PC-3 (cell line): ENCODE results near the gene FLT1. TPM values are rescaled to one million over a fixed set of nuclear protein-coding genes. Genes with fewer than 3 reads are reported as not detected.
A peak's percentile ranks its signal among the peaks of the same experiment; 100 is the strongest.

Experiments used
- ATAC-seq: fragments of 200-7000 bp; cut with Tn5 transposase; 2 replicates; pipeline ENCODE4 v1.9.1; 2020; ENCODE audit warnings: mild to moderate bottlenecking, moderate library complexity
- BruUV-seq: library from RNA; stranded (reverse); fragments of 400-500 nt; replicated peaks from 2 replicates; lab custom pipeline; 2021; lab: Mats Ljungman, UMichigan
- CTCF ChIA-PET: fragments of 300-600 bp; sonication (Branson Sonifier 250); formaldehyde crosslinking; loops from one replicate; lab custom pipeline; 2022; ENCODE audit warnings: antibody characterized with exemption; lab: Charles Lee
- POLR2A ChIA-PET: fragments of 300-600 bp; sonication (Branson Sonifier 250); formaldehyde crosslinking; loops from one replicate; lab custom pipeline; 2022; ENCODE audit warnings: antibody characterized with exemption; ENCODE audit not compliant: unreplicated experiment; lab: Charles Lee
- DNase-seq: peaks from one replicate; pipeline ENCODE4 v3.0.0-alpha.2; 2015
- H2AFZ ChIP-seq: fragments of 300-600 bp; sonication (generic); 2 replicates; pipeline ENCODE4 v1.6.0; 2016; ENCODE audit warnings: antibody characterized with exemption, low read length
- H3F3A ChIP-seq: fragments of 300-600 bp; sonication (generic); one replicate; pipeline ENCODE4 v1.6.0; 2017; ENCODE audit warnings: antibody characterized with exemption, low read length, control low read depth, mild to moderate bottlenecking; ENCODE audit not compliant: unreplicated experiment
- H3K27ac ChIP-seq: fragments of 300-600 bp; sonication (generic); 2 replicates; pipeline ENCODE4 v1.5.1; 2016; ENCODE audit warnings: mild to moderate bottlenecking, low read length
- H3K27me3 ChIP-seq: fragments of 300-600 bp; sonication (generic); 2 replicates; pipeline ENCODE4 v1.6.1; 2016; ENCODE audit warnings: low read length, mixed read lengths
- H3K36me3 ChIP-seq: fragments of 300-600 bp; sonication (generic); 2 replicates; pipeline ENCODE4 v1.6.1; 2016; ENCODE audit warnings: low read depth, mixed run types, low read length, mixed read lengths
- H3K4me1 ChIP-seq: fragments of 300-600 bp; sonication (generic); 2 replicates; pipeline ENCODE4 v1.5.1; 2016; ENCODE audit warnings: low read length; ENCODE audit not compliant: insufficient read depth
- H3K4me2 ChIP-seq: fragments of 300-600 bp; sonication (generic); 2 replicates; pipeline ENCODE4 v1.6.0; 2016; ENCODE audit warnings: low read length
- H3K4me3 ChIP-seq: fragments of 300-600 bp; sonication (generic); 2 replicates; pipeline ENCODE4 v1.5.1; 2016; ENCODE audit warnings: mild to moderate bottlenecking, low read length, mixed read lengths
- H3K79me2 ChIP-seq: fragments of 300-600 bp; sonication (generic); 2 replicates; pipeline ENCODE4 v1.6.1; 2017; ENCODE audit warnings: low read length, mixed read lengths
- H3K9ac ChIP-seq: fragments of 300-600 bp; sonication (generic); 2 replicates; pipeline ENCODE4 v1.6.0; 2016; ENCODE audit warnings: mild to moderate bottlenecking, low read length
- H3K9me2 ChIP-seq: fragments of 300-600 bp; sonication (generic); replicated peaks from 2 replicates; pipeline ENCODE4 v1.6.1; 2016; ENCODE audit warnings: mixed run types, low read length, mixed read lengths
- H3K9me3 ChIP-seq: fragments of 300-600 bp; sonication (generic); 2 replicates; pipeline ENCODE4 v1.6.1; 2016; ENCODE audit warnings: low read length, mixed read lengths
- H4K20me1 ChIP-seq: fragments of 300-600 bp; sonication (generic); 2 replicates; pipeline ENCODE4 v1.6.1; 2016; ENCODE audit warnings: low read length, mixed read lengths
- EZH2 ChIP-seq: fragments of 300-600 bp; sonication (generic); IDR thresholded peaks from one replicate; pipeline ENCODE4 v1.6.1; 2017; ENCODE audit warnings: antibody characterized with exemption, mild to moderate bottlenecking, low read length; ENCODE audit not compliant: unreplicated experiment
- EZH2phosphoT487 ChIP-seq: fragments of 300-600 bp; sonication (generic); IDR thresholded peaks from 2 replicates; pipeline ENCODE4 v1.6.1; 2018; ENCODE audit warnings: mild to moderate bottlenecking, antibody characterized with exemption, low read length, borderline replicate concordance
- intact Hi-C: fragments of 100-400 bp; cut with micrococcal nuclease; formaldehyde crosslinking; loops from 2 replicates; pipeline ENCODE4 v1.9.0; 2023
- total RNA-seq: library from RNA; depleted of rRNA; stranded (reverse); fragments of >200 nt; gene quantifications from 2 replicates; pipeline ENCODE4 v1.2.3, GENCODE V29; 2014
- TF ChIP-seq, protein P1 (sequence below): fragments of 300-600 bp; sonication (generic); conservative IDR thresholded peaks from 2 replicates; pipeline ENCODE4 v1.5.1; 2017; ENCODE audit warnings: antibody characterized with exemption, low read depth, mild to moderate bottlenecking, low read length

FLT1 gene
- total RNA-seq, 1 experiment from 2014 or later = 1.2 TPM

DNA sequence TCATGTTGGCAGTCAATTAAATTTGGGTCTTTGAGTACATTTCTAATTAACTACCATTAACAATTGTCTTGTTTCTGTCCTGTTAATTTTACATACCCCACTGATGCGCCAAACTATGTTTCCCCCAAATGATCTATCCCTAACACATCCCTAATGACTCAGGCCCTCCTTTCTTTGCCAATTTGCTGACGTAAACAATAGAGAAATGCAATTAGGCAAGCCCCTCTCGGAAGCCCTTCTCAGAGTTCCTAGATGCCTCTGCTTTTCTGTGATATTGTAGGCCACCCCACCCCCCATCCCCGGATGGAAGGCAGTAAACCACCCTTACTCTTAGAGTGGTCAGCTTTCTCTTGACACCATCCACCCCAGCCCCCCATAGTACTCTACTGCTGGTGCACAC is 74.2 kb downstream of the FLT1 start:
- BruUV-seq = no TSS peak
- Histone ChIP-seq H3F3A (no peaks in the 10 kb centered on the region), H3K27me3 (peaks cover 83% of the 10 kb centered on the region), H3K4me2 (no peak overlapping the region), H2AFZ (no peak overlapping the region), H4K20me1 (no peaks in the 10 kb centered on the region), H3K4me1 (no peaks in the 10 kb centered on the region), H3K4me3 (no peak overlapping the region), H3K9me3 (no peaks in the 10 kb centered on the region), H3K27ac (no peak overlapping the region), H3K36me3 (no peaks in the 10 kb centered on the region), H3K79me2 (no peaks in the 10 kb centered on the region), H3K9ac (no peak overlapping the region), H3K9me2 (no peaks in the 10 kb centered on the region)
- no peak for ATAC-seq
- TF ChIP-seq, protein P1, sequence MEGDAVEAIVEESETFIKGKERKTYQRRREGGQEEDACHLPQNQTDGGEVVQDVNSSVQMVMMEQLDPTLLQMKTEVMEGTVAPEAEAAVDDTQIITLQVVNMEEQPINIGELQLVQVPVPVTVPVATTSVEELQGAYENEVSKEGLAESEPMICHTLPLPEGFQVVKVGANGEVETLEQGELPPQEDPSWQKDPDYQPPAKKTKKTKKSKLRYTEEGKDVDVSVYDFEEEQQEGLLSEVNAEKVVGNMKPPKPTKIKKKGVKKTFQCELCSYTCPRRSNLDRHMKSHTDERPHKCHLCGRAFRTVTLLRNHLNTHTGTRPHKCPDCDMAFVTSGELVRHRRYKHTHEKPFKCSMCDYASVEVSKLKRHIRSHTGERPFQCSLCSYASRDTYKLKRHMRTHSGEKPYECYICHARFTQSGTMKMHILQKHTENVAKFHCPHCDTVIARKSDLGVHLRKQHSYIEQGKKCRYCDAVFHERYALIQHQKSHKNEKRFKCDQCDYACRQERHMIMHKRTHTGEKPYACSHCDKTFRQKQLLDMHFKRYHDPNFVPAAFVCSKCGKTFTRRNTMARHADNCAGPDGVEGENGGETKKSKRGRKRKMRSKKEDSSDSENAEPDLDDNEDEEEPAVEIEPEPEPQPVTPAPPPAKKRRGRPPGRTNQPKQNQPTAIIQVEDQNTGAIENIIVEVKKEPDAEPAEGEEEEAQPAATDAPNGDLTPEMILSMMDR = no peak
- TF ChIP-seq EZH2 (no peak), EZH2phosphoT487 (no peak)
- ChIA-PET CTCF (no interaction called here), POLR2A (no interaction called here)
- no peak for DNase-seq
- intact Hi-C loops = no loop called here

DNA sequence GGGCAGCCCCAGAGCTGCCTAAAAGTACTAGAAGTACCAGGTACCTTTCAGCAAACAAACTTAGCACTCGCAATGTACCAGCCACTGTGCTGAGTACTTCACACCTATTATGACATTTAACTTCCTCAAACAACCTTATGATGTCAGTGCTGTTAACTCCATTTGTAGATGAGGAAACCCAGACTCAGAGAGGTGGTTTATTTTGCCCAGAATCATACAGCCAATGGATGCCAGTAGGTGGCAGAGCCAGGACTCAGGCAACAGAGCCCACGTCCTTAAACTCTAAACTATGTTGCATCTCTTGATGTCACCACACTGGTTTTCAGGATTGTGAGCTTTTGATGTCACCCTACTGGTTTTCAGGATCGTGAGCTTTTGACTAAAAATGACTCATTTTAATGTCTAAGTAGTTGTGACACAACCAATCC is 78.9 kb downstream of the FLT1 start:
- Histone ChIP-seq H3K4me2 (no peak overlapping the region), H3K9me3 (no peaks in the 10 kb centered on the region), H3K36me3 (no peaks in the 10 kb centered on the region), H4K20me1 (no peaks in the 10 kb centered on the region), H3K4me1 (no peaks in the 10 kb centered on the region), H3K27me3 (peaks cover 58% of the 10 kb centered on the region), H3K27ac (no peak overlapping the region), H3F3A (no peaks in the 10 kb centered on the region), H3K9me2 (no peaks in the 10 kb centered on the region), H3K79me2 (no peaks in the 10 kb centered on the region), H2AFZ (no peak overlapping the region), H3K9ac (no peak overlapping the region), H3K4me3 (no peak overlapping the region)
- CTCF ChIA-PET = no interaction called here
- TF ChIP-seq EZH2phosphoT487 (no peak), EZH2 (no peak)
- TF ChIP-seq, protein P1 = no peak
- POLR2A ChIA-PET = no interaction called here
- ATAC-seq = no peak
- no TSS peak for BruUV-seq
- peak; percentile 3 for DNase-seq
- intact Hi-C loops = no loop called here

DNA sequence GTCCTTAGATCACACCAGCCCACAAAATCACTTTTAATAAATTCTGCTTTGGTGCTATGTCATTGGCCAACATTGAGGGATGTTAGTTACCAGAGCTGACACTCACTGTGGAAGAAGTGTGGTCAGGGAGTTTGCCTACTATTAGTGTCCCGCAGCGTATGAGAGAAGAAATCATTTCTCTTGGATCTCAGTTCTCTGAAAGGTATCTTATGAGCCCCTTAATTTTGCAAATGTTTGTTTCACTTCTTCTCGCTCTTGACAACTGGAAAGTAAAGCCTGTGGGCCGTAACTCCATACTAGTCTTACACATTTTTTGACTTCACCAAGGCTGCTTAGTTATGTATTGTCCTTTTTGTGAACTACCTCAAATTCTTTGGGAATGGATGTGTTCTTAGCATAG is 80.9 kb downstream of the FLT1 start:
- Histone ChIP-seq H4K20me1 (no peaks in the 10 kb centered on the region), H3K9me2 (no peaks in the 10 kb centered on the region), H3K9me3 (no peaks in the 10 kb centered on the region), H3F3A (no peaks in the 10 kb centered on the region), H3K36me3 (no peaks in the 10 kb centered on the region), H2AFZ (no peak overlapping the region), H3K9ac (no peak overlapping the region), H3K4me3 (no peak overlapping the region), H3K4me1 (no peaks in the 10 kb centered on the region), H3K27ac (no peak overlapping the region), H3K4me2 (no peak overlapping the region), H3K27me3 (peaks cover 41% of the 10 kb centered on the region), H3K79me2 (no peaks in the 10 kb centered on the region)
- DNase-seq (no peak), ATAC-seq (no peak)
- no TSS peak for BruUV-seq
- no peak for TF ChIP-seq EZH2phosphoT487
- TF ChIP-seq EZH2 = no peak
- TF ChIP-seq, protein P1 = no peak
- intact Hi-C loops = no loop called here
- CTCF ChIA-PET = interaction anchor here (0.6 kb wide), 1 partner anchor 265 kb away, joined by 3 read pairs; no protein-coding TSS in a partner anchor
- POLR2A ChIA-PET = no interaction called here
